Right lobe of liver (tissue), 6 donors: Measurements from ENCODE around the gene KIAA0319L. TPM values are rescaled to one million over a fixed set of nuclear protein-coding genes. Genes with fewer than 3 reads are reported as not detected.

Experiments
- ATAC-seq, 4 donors: fragments of 200-7000 bp; cut with Tn5 transposase; one replicate each; pipeline ENCODE4 v1.9.1; 2020; ENCODE audit warnings: mild to moderate bottlenecking in 4 of 4, moderate library complexity in 4 of 4
- DNase-seq, 3 donors: peaks; one replicate each; pipeline ENCODE4 v3.0.0-alpha.2; 2020
- H3K27ac ChIP-seq, 3 donors: fragments of 200-600 bp; one replicate each; pipeline ENCODE4 v1.8.0; 2022
- H3K27me3 ChIP-seq, 2 donors: fragments of 200-600 bp; one replicate each; pipeline ENCODE4 v1.8.0; 2022
- H3K36me3 ChIP-seq, 4 donors: fragments of 200-600 bp; sonication (generic) in 1 of 4; one replicate each; pipeline versions ENCODE4 v1.5.1 to v1.8.0; 2017 to 2022; ENCODE audit warnings: control low read depth in 1 of 4
- H3K4me1 ChIP-seq, 4 donors: fragments of 200-600 bp; sonication (generic) in 1 of 4; one replicate each; pipeline versions ENCODE4 v1.5.1 to v1.8.0; 2017 to 2022; ENCODE audit warnings: control low read depth in 1 of 4
- H3K4me3 ChIP-seq, 3 donors: fragments of 200-600 bp; one replicate each; pipeline ENCODE4 v1.8.0; 2022
- H3K9me3 ChIP-seq, 4 donors: fragments of 200-600 bp; sonication (generic) in 1 of 4; one replicate each; pipeline versions ENCODE4 v1.5.1 to v1.8.0; 2017 to 2022; ENCODE audit warnings: control low read depth in 1 of 4
- CTCF ChIP-seq, 4 donors: fragments of 200-600 bp in 3 of 4; fragments of 450-650 bp in 1 of 4; IDR thresholded peaks; one replicate each; pipeline versions ENCODE4 v1.5.1 to v1.8.0; 2016 to 2022; ENCODE audit warnings: antibody characterized with exemption in 4 of 4, mild to moderate bottlenecking in 2 of 4
- POLR2A ChIP-seq: fragments of 450-650 bp; IDR thresholded peaks from one replicate; pipeline ENCODE4 v1.6.1; 2017; ENCODE audit warnings: antibody characterized with exemption, mild to moderate bottlenecking
- WGBS: methylation state at CpG from one replicate; pipeline ENCODE4 v1.1.6; 2018; ENCODE audit warnings: low coverage, low lambda C conversion rate; ENCODE audit not compliant: insufficient coverage; ENCODE audit errors: missing lambda C conversion rate; 5-methylcytosine and 5-hydroxymethylcytosine counted together
- intact Hi-C, 2 donors: fragments of 100-400 bp; cut with DNase I; formaldehyde crosslinking; loops; one replicate each; pipeline versions ENCODE4 v1.11.2 to v1.14.1; 2022
- total RNA-seq, 6 experiments: library from RNA; depleted of rRNA in 2 of 6; stranded (reverse); fragments of >200 nt in 2 of 6; fragmentation: NEBNext Ultra II Directional in 3 of 6; extraction: Animal tissue kit (Norgen Biotek cat#: 25700) in 3 of 6; gene quantifications; one replicate each; pipeline versions ENCODE4 v1.1.0 to v1.2.4, GENCODE V29; 2016 to 2023
- donor health status: DM: no; HTN: yes; CAD: no.
- donor health status: DM: no; HTN: no; CAD: no.
- donor health status: DM: no; HTN: no; CAD: no.
- donor health status: DM: no; HTN: yes; CAD: no.
- donor health status: DM: no; HTN: yes; CAD: no.

KIAA0319L gene
- total RNA-seq, 6 experiments from 2014 or later, result 35.3 to 84.9 (median 54.3) TPM

- TF ChIP-seq CTCF (IDR thresholded peaks at IDR 0.05) (no peak), POLR2A (no peak)
- ATAC-seq (no peak), DNase-seq (no peak)
- Histone ChIP-seq H3K36me3 (no peaks in the 10 kb centered on the region), H3K9me3 (no peaks in the 10 kb centered on the region), H3K27ac (no peak overlapping the region), H3K4me3 (no peak overlapping the region), H3K27me3 (no peaks in the 10 kb centered on the region), H3K4me1 (peaks cover 0 to 6% (median 2%) of the 10 kb centered on the region in 4 donors)
- intact Hi-C loops, result no loop called here
- 70% methylated on average over 1 of the region's 1 CpG for WGBS
These were observed 19.4 kb downstream of the KIAA0319L start for GRCh38 chr1:35537806-35538205.

- Histone ChIP-seq H3K9me3 (no peaks in the 10 kb centered on the region), H3K36me3 (no peaks in the 10 kb centered on the region), H3K4me1 (peaks cover 0 to 6% (median 0%) of the 10 kb centered on the region in 4 donors), H3K4me3 (no peak overlapping the region), H3K27ac (no peak overlapping the region), H3K27me3 (no peaks in the 10 kb centered on the region)
- ATAC-seq (no peak), DNase-seq (no peak)
- WGBS, result 100% methylated on average over 2 of the region's 2 CpGs
- intact Hi-C loops, result no loop called here
- TF ChIP-seq POLR2A (no peak), CTCF (IDR thresholded peaks at IDR 0.05) (no peak)
These were observed 20.5 kb downstream of the KIAA0319L start for GRCh38 chr1:35536556-35537162.

- ATAC-seq (no peak), DNase-seq (no peak)
- Histone ChIP-seq H3K36me3 (no peaks in the 10 kb centered on the region), H3K4me1 (peaks cover 0 to 3% (median 0%) of the 10 kb centered on the region in 4 donors), H3K9me3 (no peaks in the 10 kb centered on the region), H3K27me3 (no peaks in the 10 kb centered on the region), H3K27ac (no peak overlapping the region), H3K4me3 (no peak overlapping the region)
- TF ChIP-seq CTCF (IDR thresholded peaks at IDR 0.05) (no peak), POLR2A (no peak)
- intact Hi-C loops, result no loop called here
These were observed 22.0 kb downstream of the KIAA0319L start for GRCh38 chr1:35535243-35535642.

- intact Hi-C loops, result no loop called here
- no peaks in the 10 kb centered on the region for H3K4me1 ChIP-seq
- no peak for DNase-seq
- ATAC-seq, result no peak
- no peaks in the 10 kb centered on the region for H3K9me3 ChIP-seq
- no peak overlapping the region for H3K4me3 ChIP-seq
- H3K36me3 ChIP-seq, result no peaks in the 10 kb centered on the region
- no peaks in the 10 kb centered on the region for H3K27me3 ChIP-seq
- WGBS, result 36% methylated on average over 1 of the region's 1 CpG
- no peak overlapping the region for H3K27ac ChIP-seq
- TF ChIP-seq POLR2A (no peak), CTCF (IDR thresholded peaks at IDR 0.05) (no peak)
These were observed 23.6 kb downstream of the KIAA0319L start for GRCh38 chr1:35533586-35533985.
